Endothelial cell (in vitro differentiated cells): ENCODE results near the gene OTUB1. TPM values are rescaled to one million over a fixed set of nuclear protein-coding genes. Genes with fewer than 3 reads are reported as not detected.
A peak's percentile ranks its signal among the peaks of the same experiment; 100 is the strongest.
"Not testable (repeated sequence)": the region's sequence is repeated elsewhere in the genome, so short reads cannot be mapped to it uniquely, and the experiment has no call there.

Experiments used
- DNase-seq: peaks from one replicate; pipeline ENCODE4 v3.0.0; 2021; ENCODE audit warnings: low spot score
- H3K27ac Mint-ChIP-seq: one replicate; pipeline ENCODE4 v1.8.0; 2021; ENCODE audit warnings: mixed read lengths, inconsistent platforms; ENCODE audit not compliant: unreplicated experiment
- H3K27me3 Mint-ChIP-seq: one replicate; pipeline ENCODE4 v1.8.0; 2021; ENCODE audit warnings: mild to moderate bottlenecking, moderate library complexity, mixed read lengths, inconsistent platforms; ENCODE audit not compliant: unreplicated experiment
- H3K36me3 Mint-ChIP-seq: one replicate; pipeline ENCODE4 v1.8.0; 2021; ENCODE audit warnings: mild to moderate bottlenecking, low read depth, mixed read lengths, inconsistent platforms; ENCODE audit not compliant: unreplicated experiment
- H3K4me1 Mint-ChIP-seq: one replicate; pipeline ENCODE4 v1.8.0; 2021; ENCODE audit warnings: mild to moderate bottlenecking, mixed read lengths, inconsistent platforms; ENCODE audit not compliant: unreplicated experiment
- H3K4me3 Mint-ChIP-seq: one replicate; pipeline ENCODE4 v1.8.0; 2021; ENCODE audit warnings: mild to moderate bottlenecking, mixed read lengths, inconsistent platforms; ENCODE audit not compliant: unreplicated experiment
- H3K9me3 Mint-ChIP-seq: one replicate; pipeline ENCODE4 v1.8.0; 2021; ENCODE audit warnings: mixed read lengths, inconsistent platforms; ENCODE audit not compliant: unreplicated experiment
- CTCF ChIP-seq: fragments of 200-600 bp; sonication (generic); IDR thresholded peaks from one replicate; pipeline ENCODE4 v1.5.0; 2021; ENCODE audit warnings: antibody characterized with exemption; ENCODE audit not compliant: unreplicated experiment
- total RNA-seq: library from RNA; stranded (reverse); fragmentation: NEBNext Ultra II Directional; extraction: Animal tissue kit (Norgen Biotek cat#: 25700); gene quantifications from one replicate; pipeline ENCODE4 v1.2.1, GENCODE V29; 2021; ENCODE audit not compliant: unreplicated experiment

The OTUB1 gene
- total RNA-seq, 1 donor from 2014 or later: 69.8 TPM

- H3K27me3 Mint-ChIP-seq: peaks cover 8% of the 10 kb centered on the region
- no peaks in the 10 kb centered on the region for H3K9me3 Mint-ChIP-seq
- no peak overlapping the region for H3K27ac Mint-ChIP-seq
- H3K36me3 Mint-ChIP-seq: no peaks in the 10 kb centered on the region
- H3K4me3 Mint-ChIP-seq: no peak overlapping the region
- TF ChIP-seq CTCF: no peak
- no peak for DNase-seq
- H3K4me1 Mint-ChIP-seq: no peaks in the 10 kb centered on the region
Measured at GRCh38 chr11:63966444-63966843, 19.8 kb upstream of the OTUB1 start.

GRCh38 chr11:63969461-63969860 lies 16.8 kb upstream of the OTUB1 start:
- H3K27ac Mint-ChIP-seq: no peak overlapping the region
- TF ChIP-seq CTCF: no peak
- peaks cover 5% of the 10 kb centered on the region for H3K4me1 Mint-ChIP-seq
- H3K36me3 Mint-ChIP-seq: no peaks in the 10 kb centered on the region
- H3K9me3 Mint-ChIP-seq: no peaks in the 10 kb centered on the region
- DNase-seq: no peak
- peaks cover 10% of the 10 kb centered on the region for H3K27me3 Mint-ChIP-seq
- H3K4me3 Mint-ChIP-seq: no peak overlapping the region

- DNase-seq: no peak
- peaks cover 13% of the 10 kb centered on the region for H3K27me3 Mint-ChIP-seq
- TF ChIP-seq CTCF: no peak
- peaks cover 10% of the 10 kb centered on the region for H3K4me1 Mint-ChIP-seq
- H3K36me3 Mint-ChIP-seq: no peaks in the 10 kb centered on the region
- no peak overlapping the region for H3K27ac Mint-ChIP-seq
- H3K9me3 Mint-ChIP-seq: no peaks in the 10 kb centered on the region
- H3K4me3 Mint-ChIP-seq: no peak overlapping the region
Measured at GRCh38 chr11:63970902-63971301, 15.3 kb upstream of the OTUB1 start.

GRCh38 chr11:63973912-63974258 lies 12.4 kb upstream of the OTUB1 start:
- H3K36me3 Mint-ChIP-seq, DNase-seq, H3K9me3 Mint-ChIP-seq: not testable (repeated sequence)
- H3K27me3 Mint-ChIP-seq: peaks cover 12% of the 10 kb centered on the region
- peak overlapping the region; percentile 99 for H3K4me3 Mint-ChIP-seq
- peak overlapping the region; percentile 100 for H3K27ac Mint-ChIP-seq
- peaks cover 22% of the 10 kb centered on the region for H3K4me1 Mint-ChIP-seq

- Mint-ChIP-seq H3K27me3 (peaks cover 10% of the 10 kb centered on the region), H3K27ac (peak within 1 kb of the TSS; percentile 100), H3K4me1 (peaks cover 22% of the 10 kb centered on the region), H3K9me3 (no peaks in the 10 kb centered on the region), H3K4me3 (peak within 1 kb of the TSS; percentile 99), H3K36me3 (no peaks in the 10 kb centered on the region)
- DNase-seq: peak; percentile 91
- no peak for TF ChIP-seq CTCF
Measured at GRCh38 chr11:63974259-63975143, 11.7 kb upstream of the OTUB1 start, which contains the start of gene COX8A. COX8A (plus strand) TSS chr11:63974620; CDS start chr11:63974681, 61 bp downstream.
